GM12865 (cell line): ENCODE results near the gene NDUFB10.
A peak's percentile ranks its signal among the peaks of the same experiment; 100 is the strongest.
"Not testable (repeated sequence)": the region's sequence is repeated elsewhere in the genome, so short reads cannot be mapped to it uniquely, and the experiment has no call there.

Source experiments
- DNase-seq: peaks from one replicate; pipeline ENCODE4 v3.0.0; 2010; ENCODE audit warnings: low read depth
- H3K4me3 ChIP-seq: 2 replicates; pipeline ENCODE4 v1.5.1; 2011; ENCODE audit warnings: mild to moderate bottlenecking, low read depth, low read length, control low read depth
- TF ChIP-seq, protein P1 (sequence below): IDR thresholded peaks from 2 replicates; pipeline ENCODE4 v1.5.1; 2011; ENCODE audit warnings: low read length, control low read depth, low read depth, inconsistent platforms; ENCODE audit not compliant: insufficient read depth; ENCODE audit errors: missing control alignments

Gene NDUFB10

DNA sequence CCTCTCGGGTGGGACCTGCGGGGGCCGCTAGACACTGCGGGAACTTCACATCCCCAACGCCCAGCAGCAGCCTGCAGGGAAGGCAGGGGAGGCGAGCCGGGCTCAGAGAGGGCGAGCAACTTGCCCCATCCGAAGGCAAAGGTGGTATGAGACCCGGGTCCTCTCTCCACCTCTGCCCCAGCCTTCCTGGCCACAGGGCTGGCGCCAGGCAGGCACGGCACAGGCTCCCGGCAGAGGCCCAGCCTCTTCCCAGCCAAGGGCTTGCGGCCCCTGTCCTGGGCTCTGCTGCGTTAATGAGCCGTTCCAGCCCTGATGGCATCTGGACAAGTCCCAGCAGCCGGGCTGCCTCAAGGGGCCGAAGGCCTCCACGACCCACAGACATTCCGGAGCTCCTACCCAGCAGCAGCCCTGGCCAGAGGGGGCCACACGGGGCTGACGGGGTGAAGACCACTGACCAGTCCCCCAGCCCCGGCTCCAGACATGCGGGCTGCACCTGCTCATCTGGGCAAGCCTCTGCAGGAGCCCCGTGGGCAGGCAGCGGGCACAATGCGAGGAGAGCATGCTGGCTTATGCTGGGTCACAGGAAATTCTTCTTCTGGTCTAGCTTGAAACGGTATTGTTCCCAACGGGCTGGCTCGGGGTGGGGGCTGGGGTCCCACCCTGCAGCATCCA, 39.9 kb upstream of the NDUFB10 start:
- DNase-seq = no peak
- no peak overlapping the region for H3K4me3 ChIP-seq
- TF ChIP-seq, protein P1, sequence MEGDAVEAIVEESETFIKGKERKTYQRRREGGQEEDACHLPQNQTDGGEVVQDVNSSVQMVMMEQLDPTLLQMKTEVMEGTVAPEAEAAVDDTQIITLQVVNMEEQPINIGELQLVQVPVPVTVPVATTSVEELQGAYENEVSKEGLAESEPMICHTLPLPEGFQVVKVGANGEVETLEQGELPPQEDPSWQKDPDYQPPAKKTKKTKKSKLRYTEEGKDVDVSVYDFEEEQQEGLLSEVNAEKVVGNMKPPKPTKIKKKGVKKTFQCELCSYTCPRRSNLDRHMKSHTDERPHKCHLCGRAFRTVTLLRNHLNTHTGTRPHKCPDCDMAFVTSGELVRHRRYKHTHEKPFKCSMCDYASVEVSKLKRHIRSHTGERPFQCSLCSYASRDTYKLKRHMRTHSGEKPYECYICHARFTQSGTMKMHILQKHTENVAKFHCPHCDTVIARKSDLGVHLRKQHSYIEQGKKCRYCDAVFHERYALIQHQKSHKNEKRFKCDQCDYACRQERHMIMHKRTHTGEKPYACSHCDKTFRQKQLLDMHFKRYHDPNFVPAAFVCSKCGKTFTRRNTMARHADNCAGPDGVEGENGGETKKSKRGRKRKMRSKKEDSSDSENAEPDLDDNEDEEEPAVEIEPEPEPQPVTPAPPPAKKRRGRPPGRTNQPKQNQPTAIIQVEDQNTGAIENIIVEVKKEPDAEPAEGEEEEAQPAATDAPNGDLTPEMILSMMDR = no peak

- H3K4me3 ChIP-seq, DNase-seq: not testable (repeated sequence)
These were observed 39.2 kb upstream of the NDUFB10 start for GRCh38 chr16:1920122-1920521.

GRCh38 chr16:1920727-1921171, 38.6 kb upstream of the NDUFB10 start:
- H3K4me3 ChIP-seq = no peak overlapping the region
- TF ChIP-seq, protein P1 = no peak
- peak; percentile 29 for DNase-seq

DNA sequence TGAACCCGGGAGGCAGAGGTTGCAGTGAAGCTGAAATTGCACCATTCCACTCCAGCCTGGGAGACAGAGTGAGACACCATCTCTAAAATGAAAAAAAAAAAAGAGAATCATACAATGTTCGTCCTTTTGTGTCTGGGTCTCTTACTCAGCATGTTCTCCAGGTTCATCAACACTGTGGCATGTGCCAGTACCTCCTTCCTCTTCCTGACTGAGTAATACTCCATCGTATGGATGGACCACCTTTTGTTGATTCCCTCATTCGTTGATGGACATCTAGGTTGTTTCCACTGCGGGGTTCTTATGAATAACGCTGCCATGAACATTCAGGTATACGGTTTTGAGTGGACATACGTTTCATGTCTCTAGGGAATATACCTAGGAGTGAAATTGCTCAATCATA, 37.0 kb upstream of the NDUFB10 start:
- TF ChIP-seq, protein P1 = no peak
- no peak for DNase-seq
- H3K4me3 ChIP-seq = no peak overlapping the region

DNA sequence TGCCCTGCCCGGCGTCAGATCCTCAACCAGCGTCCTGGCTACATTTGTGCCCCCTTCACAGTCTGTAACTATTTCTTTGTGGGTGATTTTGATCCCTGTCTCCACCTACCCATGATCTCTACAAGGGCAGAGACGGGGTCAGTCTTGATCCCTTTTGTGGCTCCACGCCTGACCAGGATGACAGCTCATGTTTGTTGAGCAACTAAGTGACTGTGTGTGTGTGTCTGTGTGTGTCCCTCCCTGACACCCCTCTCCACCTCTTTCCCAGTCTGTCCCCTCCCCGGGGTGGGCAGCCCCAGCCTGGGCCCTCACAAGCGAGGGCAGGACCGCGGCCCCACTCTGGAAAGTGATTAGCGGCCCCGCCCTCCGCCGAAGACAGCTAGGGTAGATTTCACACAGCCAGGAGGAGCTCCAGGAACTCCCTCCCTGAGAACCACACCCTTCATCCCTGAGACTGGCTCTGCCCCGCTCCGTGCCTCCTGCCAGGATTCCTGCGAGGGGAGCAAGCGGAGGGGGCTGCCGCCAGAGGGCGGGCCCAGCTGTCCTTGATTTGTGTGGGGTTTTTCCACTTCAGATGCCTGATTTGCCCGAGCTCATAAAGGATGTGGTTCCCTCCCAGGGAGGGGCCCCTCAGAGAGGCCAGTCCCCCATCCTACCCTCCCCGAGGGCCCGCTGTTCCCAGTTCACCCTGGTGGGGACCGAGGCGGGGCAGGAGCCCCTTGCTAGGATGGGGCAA, 35.9 kb upstream of the NDUFB10 start:
- H3K4me3 ChIP-seq = no peak overlapping the region
- no peak for DNase-seq
- TF ChIP-seq, protein P1 = no peak

DNA sequence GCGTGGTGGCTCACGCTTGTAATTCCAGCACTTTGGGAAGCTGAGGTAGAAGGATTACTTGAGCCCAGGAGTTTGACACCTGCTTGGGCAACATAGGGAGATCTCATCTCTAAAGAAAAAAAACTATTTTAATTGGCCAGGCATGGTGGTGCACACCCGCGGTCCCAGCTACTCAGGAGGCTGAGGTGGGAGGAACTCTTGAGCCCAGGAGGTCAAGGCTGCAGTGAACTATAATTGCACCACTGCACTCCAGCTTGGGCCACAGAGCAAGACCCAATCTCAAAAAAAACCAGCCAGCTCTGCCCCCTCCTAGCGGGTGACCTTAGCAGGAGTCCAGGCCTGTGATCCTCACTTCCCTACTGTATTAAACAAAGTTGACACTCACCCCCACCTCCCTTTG, 35.2 kb upstream of the NDUFB10 start:
- H3K4me3 ChIP-seq = no peak overlapping the region
- no peak for DNase-seq
- TF ChIP-seq, protein P1 = no peak

DNA sequence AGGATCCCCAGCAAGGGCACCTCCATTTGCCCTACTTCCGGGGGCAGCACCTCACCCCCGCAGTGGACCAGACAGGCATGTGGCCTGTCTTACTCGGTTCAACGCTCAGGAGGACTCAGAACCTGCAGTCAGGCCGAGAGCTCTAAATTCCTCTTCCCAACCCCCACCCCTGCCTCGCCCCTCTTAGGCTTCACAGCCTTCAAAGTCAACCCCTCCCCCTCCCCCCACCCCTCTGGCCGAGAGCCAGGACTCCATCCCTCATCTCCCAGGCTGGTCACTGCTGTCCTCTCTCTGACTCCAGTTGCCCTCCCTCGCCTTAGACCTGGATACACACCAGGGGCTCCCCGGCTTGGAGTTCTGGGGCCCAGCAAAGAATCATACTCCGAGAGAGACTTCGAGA, 33.1 kb upstream of the NDUFB10 start:
- TF ChIP-seq, protein P1 = no peak
- DNase-seq = no peak
- H3K4me3 ChIP-seq = no peak overlapping the region
